GM21737 (cell line): ENCODE measurements around the gene FOXO3B.
A peak's percentile ranks its signal among the peaks of the same experiment; 100 is the strongest.
"Not testable (repeated sequence)": the region's sequence is repeated elsewhere in the genome, so short reads cannot be mapped to it uniquely, and the experiment has no call there.

ENCODE experiments used
- ATAC-seq: cut with Tn5 transposase; IDR thresholded peaks from one replicate; pipeline ENCODE4 v1.9.1; 2021; ENCODE audit warnings: mild to moderate bottlenecking, moderate library complexity; ENCODE audit not compliant: unreplicated experiment

FOXO3B gene

DNA sequence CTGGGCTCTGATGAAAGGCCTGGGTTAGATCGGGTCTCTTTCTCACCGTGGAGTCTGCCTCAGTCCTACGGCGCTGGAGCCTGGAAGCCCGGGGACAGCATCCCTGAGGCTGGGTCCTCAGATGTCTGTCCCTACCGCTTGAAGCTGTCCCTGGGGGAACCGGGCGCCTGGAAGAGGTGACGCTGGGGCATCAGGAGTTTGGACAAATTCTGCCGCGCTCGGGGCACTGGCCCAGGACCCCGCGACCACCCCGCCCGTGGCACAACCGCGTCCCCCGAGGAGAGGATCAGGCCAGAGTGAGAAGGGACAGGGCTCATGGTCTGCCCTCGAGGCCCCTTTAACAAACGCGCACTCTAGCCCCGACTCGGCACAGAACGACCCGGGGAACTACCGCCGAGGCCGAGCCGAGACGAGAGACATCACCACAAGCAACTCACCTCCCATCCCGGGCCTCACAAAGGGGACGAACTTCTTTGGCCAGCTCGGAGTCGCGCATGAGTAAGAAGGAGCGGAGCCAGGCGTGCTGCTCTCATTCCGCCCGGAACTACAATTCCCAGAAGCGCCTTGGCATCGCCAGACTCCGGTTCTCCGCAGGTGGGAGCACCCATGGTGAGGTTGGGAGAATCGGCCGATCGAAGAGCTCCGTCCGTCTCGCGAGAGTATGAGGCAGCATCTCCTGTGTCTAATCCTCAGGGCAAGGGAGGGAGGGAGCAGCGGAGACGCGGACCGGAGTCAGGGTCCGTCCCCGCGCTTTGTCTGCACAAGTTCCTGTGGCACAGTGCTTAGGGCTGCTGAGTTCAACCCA is at the start of gene FOXO3B:
Gene FOXO3B, minus strand, starts transcription at position 548 of the 805 bp plus-strand sequence. CDS start 663 bp downstream, outside the sequence.
- peak; percentile 94 for ATAC-seq

DNA sequence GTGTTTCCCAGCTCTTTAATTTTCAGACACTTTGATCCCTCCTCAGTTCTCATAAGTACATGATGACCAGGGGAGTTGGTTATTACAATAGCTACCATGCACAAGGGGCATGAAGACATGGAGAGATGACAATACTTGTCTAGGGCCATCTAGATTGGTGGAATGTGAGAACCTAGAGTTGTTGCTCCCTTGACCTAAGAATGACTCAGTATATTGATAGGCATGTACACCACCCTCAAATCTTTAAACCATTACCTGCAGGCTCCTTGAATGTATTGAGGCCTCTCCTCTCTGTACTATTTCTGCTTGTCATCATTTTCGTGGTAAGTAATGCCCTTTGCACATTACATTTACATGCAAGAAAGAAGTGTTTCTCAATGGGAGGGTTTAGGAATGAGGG is 41.4 kb upstream of the FOXO3B start:
- not testable (repeated sequence) for ATAC-seq

DNA sequence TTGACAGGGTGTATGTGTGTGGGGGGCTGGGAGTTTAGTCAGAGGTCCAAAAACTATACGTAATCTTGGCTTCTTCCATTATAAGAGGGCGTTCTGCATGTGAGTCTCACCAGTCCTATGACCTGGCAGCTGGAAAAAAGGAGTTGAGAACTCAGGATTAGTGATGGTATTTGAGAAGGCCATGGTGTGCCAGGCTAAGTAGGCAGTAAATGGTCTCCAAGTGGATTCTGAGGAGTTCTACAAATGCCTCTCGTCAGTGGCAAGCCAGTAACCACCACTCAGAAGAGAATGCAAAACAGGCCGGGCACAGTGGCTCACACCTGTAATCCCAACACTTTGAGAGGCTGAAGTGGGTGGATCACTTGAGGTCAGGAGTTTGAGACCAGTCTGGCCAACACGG is 40.5 kb upstream of the FOXO3B start:
- not testable (repeated sequence) for ATAC-seq

DNA sequence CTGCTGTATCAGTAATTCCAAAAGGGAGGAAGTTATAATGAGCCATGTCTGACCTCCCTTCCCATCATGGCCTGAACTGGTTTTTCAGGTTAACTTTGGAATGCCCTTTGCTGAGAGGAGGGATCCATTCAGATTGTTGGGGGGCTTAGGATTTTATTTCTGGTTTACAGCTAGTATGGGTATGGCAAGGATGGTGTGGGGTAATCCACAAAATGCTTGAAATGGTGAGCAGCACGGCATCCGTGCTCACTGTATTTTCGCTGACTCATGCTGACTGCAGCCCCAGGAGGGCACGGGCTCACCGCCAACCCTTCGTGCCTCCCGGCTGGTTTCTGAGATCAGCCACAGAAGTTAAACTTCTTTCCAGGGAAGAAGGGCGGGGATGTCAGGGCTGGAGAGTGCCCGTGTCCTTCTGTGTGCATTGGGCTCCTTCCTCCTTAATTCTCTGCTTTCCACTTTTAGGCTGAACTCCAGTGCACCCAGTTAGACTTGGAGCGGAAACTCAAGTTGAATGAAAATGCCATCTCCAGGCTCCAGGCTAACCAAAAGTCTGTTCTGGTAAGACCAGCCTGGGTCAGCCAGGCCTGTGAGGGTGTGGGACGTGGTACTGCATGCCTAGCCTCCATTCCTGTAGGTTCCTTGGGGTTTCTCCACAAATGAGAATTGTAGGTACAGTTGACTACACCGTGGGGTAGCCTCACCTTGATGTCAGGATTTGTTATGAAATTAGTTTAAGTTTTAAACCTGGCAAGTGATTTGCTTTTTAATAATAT is 39.8 kb upstream of the FOXO3B start:
- not testable (repeated sequence) for ATAC-seq

DNA sequence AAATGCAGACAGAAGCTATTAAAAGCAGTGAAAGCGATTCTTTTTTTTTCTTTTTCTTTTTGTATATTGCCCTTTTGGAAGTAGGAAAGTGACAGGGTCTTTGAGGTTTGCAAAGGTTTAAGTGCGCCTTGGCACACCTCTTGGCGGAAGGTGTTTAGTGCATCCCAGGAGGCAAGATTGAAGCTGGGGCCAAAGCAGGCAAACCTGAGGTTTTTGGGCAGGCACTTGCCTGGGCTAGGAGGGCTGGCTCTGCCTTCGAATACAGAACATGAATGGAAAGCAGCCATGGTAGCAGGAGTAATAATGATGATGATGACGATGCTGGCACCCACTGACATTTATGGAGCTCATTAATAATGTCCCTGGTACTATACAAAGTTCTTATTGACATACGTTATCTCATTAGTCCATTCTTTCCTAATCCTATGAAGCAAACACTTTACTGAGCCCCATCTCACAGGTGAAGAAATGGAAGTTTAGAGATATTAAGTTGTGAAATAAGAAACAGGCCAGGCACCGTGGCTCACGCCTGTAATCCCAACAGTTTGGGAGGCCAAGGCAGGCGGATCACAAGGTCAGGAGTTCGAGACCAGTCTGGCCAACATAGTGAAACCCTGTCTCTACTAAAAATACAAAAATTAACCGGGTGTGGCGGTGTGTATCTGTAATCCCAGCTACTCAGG is 37.5 kb upstream of the FOXO3B start:
- ATAC-seq, result not testable (repeated sequence)

DNA sequence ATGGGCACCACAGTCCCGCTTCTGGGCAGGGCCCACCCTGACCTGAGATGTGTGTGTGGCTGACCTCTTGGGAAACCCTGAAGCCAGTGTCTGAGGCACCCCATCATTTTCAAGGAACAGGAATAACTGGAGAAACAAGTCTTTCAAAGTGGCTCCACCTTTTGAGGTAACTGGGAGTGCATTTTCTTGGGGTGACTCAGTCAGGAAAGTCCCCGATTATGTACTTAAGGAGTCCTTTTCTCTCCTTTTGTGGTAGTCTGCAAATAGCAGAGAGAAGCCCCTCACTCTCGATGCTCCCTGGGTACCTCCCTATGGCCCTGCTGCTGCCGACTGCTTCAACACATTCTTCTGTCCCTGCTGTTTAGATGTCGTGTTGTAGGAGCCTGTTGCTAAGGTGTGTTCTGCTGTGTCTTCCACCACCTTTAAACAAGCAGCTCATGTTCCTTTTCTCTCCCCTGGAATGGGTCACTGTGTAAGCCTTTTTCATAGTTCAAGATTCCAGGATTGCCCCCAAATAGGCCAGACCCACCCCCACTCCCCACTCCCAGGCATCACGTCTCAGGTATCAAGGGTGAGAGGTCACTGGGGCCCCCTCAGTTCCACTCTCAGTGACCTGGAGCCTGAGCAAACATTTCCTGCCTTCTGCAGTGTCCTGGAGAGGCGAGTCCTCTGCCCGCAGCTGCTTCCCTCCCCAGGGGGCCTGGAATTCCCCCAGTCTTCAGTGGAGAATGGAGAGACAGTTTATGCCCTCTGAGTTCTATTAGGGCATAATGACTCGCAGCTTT is 36.7 kb upstream of the FOXO3B start:
- ATAC-seq, result not testable (repeated sequence)

DNA sequence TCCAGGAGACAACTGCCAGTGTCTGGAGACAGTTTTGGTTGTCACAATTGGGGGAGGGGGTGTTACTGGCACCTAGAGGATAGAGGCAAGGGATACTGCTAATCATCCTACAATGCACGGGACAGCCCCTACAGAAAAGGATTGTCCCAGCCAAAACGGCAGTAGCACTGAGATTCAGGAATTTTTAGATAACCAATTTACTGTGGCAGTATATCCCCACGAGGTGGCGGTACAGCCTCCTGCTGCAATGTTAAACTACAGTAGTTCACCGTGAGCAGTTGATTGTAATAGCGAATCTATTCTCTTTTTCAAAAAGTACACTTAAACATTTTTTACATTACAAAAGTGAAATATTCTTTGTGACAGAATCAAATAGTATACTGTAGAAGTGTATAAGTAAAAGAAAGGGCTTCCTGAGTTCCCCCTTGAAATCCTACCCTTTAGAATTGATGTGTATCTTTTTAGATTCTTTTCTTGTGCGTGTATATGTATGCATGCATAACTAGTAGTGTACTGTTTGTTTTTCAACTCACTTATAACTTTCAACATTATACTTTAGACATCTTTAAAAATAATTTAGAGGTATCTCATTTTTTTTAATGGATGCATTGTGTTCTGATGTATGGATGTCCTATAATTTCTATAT is 30.4 kb upstream of the FOXO3B start:
- not testable (repeated sequence) for ATAC-seq

DNA sequence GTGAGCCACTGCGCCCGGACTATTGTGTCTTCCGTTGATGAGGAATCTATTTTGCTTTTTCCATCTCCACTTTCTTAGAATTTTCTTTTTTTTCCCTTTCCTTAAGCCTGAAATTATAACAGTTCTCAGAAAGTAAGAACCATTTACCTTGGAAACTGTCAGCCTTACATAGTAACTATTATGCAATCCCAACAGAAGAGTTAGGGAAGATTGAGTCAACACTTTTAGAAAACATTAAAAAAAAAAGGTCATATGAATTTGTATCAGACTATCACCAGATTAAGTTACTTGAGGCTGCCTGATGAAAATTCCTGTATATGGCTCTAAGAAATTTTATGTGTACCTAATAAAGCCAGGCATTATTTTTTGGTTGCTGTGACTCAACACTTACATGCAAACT is 26.1 kb upstream of the FOXO3B start:
- ATAC-seq, result not testable (repeated sequence)

DNA sequence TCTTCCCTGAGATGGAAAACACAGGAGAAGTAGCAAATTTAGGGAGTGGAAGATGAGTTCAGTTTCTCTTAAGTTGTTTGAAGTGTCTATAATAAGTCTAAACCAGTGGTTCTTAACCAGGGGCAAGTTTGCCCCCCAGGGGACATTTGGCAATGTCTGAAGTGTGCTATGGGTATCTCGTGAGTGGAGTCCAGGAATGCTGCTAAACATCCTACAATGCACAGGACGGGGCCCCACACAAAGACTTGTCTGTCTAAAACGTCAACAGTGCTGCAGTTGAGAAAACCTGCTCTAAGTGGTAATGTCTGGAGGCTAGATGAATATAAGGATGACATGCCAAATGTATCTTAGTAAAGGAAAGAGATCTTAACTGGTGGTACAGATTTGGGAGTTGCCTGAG is 23.8 kb upstream of the FOXO3B start:
- ATAC-seq, result not testable (repeated sequence)

DNA sequence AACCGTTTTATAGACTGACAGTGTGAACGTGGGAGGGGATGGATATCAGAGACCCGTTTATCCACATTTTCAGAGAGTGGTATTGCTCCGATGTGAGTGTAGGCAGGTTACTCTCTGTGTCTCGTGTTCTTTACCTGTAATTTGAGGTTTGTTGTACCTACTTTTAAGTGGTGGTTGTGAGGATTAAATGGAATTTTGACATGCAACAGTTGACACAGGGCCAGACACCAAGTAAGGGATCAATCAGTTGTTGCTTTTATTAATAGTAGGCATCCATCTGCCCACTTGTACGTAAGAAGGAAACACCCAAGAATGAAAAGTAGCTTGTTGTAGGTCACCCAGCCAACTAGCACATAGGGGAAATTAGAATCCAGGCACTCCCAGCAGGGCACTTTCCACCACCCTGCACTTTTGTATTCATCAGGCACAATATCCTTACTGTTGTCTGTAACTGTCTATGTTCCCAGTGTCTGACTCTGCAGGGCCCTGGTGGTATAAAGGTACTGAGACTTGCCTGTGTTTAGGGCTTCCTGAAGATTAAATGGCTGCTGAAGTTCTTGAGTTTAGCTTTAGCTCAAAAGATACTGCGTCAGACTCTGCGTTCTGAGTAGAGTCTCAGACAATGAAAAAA is 16.5 kb upstream of the FOXO3B start:
- ATAC-seq, result not testable (repeated sequence)

DNA sequence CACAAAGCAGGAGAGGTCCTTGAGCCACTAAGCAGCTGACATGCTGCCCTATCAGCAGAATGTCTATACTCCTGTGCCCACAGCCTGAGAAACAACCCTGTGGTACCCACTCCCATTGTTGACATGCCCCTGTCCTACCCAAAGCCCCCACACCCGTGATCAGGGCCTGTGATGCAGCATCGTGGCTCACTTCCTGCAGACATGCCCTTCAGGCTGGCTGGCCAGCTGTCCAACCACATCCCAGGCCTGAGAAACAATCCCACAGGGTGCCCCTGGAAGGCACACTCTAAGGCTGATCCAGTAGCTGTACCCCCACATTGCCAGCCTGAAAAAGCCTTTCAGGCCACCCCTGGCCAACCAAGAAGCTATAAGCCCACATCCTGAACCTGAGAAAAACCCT is 13.0 kb upstream of the FOXO3B start:
- not testable (repeated sequence) for ATAC-seq

DNA sequence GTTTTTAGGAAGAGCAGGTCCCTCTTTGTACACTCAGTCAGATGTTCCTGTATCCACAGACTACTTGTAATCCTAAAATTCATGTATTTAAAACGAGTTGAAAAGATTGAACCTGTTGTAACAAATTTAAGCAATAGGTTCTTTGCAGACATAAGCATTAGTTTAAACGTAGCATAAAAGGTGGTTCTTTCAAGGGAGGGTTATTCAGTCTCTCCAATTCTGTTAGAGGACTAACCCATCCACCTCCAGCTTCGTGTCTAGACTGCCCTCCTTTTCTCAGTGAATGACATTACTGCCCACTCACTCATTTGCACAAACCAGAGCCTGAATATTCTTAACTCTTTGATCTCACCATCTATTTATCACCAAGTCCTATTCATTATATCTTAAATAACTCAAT is 554 bp upstream of the FOXO3B start:
- ATAC-seq, result not testable (repeated sequence)

DNA sequence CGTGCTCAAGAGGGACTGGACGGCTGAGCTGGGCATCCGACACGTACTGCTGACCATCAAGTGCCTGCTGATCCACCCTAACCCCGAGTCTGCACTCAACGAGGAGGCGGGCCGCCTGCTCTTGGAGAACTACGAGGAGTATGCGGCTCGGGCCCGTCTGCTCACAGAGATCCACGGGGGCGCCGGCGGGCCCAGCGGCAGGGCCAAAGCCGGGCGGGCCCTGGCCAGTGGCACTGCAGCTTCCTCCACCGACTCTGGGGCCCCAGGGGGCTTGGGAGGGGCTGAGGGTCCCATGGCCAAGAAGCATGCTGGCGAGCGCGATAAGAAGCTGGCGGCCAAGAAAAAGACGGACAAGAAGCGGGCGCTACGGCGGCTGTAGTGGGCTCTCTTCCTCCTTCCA is 4.7 kb downstream of the FOXO3B start:
- ATAC-seq, result not testable (repeated sequence)

DNA sequence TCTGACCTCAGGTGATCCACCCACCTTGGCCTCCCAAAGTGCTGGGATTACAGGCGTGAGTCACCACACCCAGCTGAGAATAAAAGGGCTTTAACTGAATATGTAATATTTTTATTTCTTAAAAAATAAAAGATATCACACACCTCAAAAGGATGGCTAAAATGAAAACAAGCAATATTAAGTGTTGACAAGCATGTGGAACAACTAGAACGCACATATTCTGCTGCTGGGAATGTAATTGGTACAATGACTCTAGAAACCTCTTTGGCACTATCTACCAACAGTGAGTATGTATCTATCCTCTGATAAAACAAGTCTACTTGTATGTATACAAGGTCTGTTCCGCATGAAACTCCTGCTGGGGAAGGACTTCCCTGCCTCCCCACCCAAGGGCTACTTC is 5.2 kb downstream of the FOXO3B start:
- not testable (repeated sequence) for ATAC-seq

DNA sequence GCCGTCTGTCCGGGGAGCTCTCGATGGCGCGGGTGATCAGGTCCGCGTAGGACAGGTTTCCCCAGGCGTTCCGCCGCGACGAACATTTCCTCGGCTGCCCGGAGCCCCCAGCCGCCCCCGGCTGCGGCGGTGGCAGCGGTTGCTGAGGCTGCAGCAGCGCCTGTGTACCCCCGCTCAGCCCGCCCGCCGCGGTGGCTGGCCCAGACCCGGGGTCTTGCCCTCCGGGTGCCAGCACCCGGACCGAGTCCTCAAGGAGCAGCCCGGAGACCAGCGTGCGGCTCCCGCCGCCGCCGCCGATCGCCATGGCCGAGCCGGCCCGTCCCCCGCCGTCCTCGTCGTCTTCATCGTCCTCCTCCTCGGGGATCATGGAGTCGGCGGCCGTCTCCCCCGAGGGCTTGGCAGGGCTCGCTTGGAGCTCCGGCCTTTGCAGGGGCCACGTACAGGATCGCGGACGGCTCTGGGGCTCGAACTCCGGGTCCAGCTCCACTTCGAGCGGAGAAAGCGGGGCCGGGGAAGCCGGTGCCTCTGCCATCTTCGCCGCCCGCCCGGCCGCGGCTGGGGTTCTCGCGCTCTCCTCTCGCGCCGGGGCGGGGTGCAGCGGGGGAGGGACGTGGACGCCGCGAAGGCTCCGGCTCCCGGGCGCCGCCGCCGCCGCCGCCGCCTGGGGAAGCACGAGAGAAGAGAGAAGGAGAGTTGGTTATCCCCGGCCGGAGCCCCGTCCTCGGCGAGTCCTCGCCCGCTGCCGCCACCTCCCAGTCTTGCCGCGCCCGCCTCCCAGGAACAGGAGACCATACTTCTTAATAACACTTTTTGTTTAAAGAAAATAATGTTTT is 9.5 kb downstream of the FOXO3B start:
- ATAC-seq, result not testable (repeated sequence)

DNA sequence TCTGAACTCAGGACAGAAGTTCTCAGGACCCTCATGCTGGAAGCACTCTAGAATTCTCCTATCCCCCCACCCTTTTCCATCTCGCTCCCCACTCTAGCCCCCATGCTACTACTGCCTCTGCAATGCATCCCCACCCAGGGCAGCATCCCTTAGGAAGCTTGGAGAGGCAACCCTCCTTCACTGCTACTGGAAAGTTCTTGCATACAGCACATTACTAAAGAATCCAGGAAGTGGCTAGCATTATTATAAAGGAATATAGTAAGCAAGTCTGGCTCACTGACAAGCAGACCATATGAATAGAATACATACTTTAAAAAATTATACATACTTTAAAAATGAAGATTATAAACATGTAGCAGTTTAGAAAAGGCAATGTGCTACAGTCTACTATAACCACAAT is 13.5 kb downstream of the FOXO3B start:
- not testable (repeated sequence) for ATAC-seq

DNA sequence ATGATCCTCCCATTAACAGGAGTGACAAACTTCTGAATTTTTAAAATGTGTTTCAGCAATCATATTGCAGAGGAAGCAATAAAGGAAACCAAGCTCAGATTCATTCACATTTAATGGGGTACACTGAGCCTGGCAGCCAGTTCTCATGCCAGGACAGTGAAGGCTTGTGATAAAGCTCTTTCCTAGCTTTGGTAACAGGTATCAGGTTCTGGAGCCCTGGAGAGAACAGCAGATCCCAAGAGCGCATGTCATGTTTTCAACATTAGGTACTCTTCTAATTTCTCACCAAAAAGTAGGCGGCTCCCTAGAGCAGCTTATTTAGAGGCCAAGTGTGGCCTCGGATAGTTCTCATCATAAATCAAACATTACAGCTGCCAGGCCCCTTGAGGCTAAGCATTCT is 14.6 kb downstream of the FOXO3B start:
- not testable (repeated sequence) for ATAC-seq

DNA sequence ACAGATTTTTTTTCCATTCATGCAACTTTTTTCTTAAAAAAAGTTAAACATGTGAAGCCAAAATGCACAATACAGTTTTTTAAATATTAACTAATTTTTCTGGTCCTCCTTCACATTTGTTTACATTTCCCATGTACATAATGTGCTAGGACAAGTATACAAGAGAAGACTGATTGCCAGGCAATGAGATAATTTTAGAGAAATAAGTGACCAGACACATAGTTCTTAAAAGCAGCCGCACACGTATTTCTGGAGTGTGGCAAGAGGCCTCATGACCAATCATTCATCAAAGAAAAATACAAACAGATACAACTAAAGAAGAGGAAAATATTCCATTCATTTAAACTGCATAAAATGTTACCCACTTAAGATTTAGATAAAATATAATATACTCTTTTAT is 15.8 kb downstream of the FOXO3B start:
- not testable (repeated sequence) for ATAC-seq
